ENCODE measurements around the gene CHRM4. TPM values are rescaled to one million over a fixed set of nuclear protein-coding genes. Genes with fewer than 3 reads are reported as not detected.

CHRM4 gene
- total RNA-seq, 2 donors from 2014 or later, result 0.28 TPM; not detected in 1

DNA sequence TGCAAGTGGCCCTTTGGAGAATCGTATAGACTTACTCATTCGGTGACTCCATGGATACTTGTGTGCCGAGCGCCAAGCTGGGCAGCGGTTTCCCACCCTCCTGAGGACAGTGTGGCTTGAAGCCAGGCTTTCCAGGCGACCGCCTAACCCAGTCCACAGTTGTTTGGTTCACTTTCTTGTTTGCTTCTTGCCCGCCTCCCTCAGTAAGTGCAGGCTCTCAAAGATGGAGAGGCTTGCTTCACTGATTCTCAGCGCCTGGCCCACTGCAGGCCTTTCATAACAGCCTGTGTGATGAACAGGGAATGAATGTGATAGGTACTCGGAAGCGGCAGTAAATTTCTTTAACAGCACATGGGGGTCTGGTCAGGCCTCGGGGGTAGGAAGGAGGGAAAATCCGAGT is 21.3 kb downstream of the CHRM4 start:
- H3K4me1 ChIP-seq, result peaks cover 0 to 28% of the 10 kb centered on the region in 2 donors
- peaks cover 70% of the 10 kb centered on the region for H3K36me3 ChIP-seq
- no peaks in the 10 kb centered on the region for H3K9me3 ChIP-seq
- H3K27ac ChIP-seq, result no peak overlapping the region
- no peak for DNase-seq (ENCODE audit: low spot score)
- TF ChIP-seq, protein P1, sequence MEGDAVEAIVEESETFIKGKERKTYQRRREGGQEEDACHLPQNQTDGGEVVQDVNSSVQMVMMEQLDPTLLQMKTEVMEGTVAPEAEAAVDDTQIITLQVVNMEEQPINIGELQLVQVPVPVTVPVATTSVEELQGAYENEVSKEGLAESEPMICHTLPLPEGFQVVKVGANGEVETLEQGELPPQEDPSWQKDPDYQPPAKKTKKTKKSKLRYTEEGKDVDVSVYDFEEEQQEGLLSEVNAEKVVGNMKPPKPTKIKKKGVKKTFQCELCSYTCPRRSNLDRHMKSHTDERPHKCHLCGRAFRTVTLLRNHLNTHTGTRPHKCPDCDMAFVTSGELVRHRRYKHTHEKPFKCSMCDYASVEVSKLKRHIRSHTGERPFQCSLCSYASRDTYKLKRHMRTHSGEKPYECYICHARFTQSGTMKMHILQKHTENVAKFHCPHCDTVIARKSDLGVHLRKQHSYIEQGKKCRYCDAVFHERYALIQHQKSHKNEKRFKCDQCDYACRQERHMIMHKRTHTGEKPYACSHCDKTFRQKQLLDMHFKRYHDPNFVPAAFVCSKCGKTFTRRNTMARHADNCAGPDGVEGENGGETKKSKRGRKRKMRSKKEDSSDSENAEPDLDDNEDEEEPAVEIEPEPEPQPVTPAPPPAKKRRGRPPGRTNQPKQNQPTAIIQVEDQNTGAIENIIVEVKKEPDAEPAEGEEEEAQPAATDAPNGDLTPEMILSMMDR (IDR thresholded peaks at IDR 0.05), result no peak
- no peak overlapping the region for H3K4me3 ChIP-seq
- H3K27me3 ChIP-seq, result no peaks in the 10 kb centered on the region

DNA sequence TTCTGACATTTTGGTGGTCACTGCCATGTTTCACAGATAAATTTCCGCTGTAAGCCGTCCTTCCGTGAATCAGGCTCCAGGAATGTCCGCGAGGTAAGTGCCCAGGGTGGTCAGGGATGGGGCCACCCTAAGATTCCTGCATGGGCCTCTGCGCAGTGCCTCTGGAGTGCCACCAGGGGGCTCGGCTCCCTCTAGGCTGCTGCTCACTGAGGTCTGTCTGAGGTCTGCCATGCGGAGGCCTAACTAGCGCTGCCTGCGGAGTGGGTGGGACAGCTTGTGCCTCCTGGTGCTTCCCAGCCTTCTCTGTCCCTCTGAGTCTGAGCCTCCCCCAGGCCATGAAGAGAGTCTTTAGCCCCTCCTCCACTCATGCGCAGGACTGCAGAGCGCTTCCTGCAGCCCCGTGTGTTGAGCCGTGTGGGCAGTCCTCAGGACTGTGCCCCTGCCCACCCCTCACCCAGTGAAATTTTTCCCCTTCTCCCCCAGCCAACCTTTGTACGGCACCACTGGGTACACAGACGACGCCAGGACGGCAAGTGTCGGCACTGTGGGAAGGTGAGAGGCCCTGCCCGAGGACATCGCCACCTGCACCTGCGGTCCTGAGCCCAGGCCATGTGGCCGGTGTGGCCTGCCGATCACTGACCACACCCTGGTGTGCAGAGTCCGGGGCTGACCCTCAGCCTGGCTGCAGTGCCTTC is 22.0 kb downstream of the CHRM4 start:
- H3K27ac ChIP-seq, result no peak overlapping the region
- DNase-seq (ENCODE audit: low spot score), result no peak
- H3K9me3 ChIP-seq, result no peaks in the 10 kb centered on the region
- TF ChIP-seq, protein P1 (IDR thresholded peaks at IDR 0.05), result peak; percentile 64 to 87
- H3K4me1 ChIP-seq, result peaks cover 0 to 34% of the 10 kb centered on the region in 2 donors
- H3K27me3 ChIP-seq, result no peaks in the 10 kb centered on the region
- no peak overlapping the region for H3K4me3 ChIP-seq
- H3K36me3 ChIP-seq, result peaks cover 63% of the 10 kb centered on the region

DNA sequence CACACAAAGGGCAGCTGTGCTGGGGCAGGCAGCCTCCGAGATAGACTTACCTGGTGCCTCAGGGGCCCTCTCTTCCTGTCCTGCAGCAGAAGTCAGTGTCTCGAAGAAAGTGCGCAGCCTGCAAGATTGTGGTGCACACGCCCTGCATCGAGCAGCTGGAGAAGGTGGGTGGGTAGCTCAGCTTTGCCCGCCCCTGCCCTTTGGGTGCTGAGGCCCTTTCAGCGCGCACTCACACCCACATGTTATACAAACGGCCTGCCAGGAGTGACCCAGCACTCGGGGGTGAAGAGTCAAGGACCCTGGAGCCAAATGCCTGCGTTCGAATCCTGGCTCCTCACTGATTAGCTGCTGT is 23.7 kb downstream of the CHRM4 start:
- H3K36me3 ChIP-seq, result peaks cover 50% of the 10 kb centered on the region
- H3K27me3 ChIP-seq, result no peaks in the 10 kb centered on the region
- H3K27ac ChIP-seq, result peak overlapping the region in 1 of 2 donors; percentile 88
- no peak overlapping the region for H3K4me3 ChIP-seq
- TF ChIP-seq, protein P1 (IDR thresholded peaks at IDR 0.05), result peak in 1 of 2 donors; percentile 32
- no peak for DNase-seq (ENCODE audit: low spot score)
- peaks cover 5 to 51% of the 10 kb centered on the region in 2 donors for H3K4me1 ChIP-seq
- no peaks in the 10 kb centered on the region for H3K9me3 ChIP-seq

DNA sequence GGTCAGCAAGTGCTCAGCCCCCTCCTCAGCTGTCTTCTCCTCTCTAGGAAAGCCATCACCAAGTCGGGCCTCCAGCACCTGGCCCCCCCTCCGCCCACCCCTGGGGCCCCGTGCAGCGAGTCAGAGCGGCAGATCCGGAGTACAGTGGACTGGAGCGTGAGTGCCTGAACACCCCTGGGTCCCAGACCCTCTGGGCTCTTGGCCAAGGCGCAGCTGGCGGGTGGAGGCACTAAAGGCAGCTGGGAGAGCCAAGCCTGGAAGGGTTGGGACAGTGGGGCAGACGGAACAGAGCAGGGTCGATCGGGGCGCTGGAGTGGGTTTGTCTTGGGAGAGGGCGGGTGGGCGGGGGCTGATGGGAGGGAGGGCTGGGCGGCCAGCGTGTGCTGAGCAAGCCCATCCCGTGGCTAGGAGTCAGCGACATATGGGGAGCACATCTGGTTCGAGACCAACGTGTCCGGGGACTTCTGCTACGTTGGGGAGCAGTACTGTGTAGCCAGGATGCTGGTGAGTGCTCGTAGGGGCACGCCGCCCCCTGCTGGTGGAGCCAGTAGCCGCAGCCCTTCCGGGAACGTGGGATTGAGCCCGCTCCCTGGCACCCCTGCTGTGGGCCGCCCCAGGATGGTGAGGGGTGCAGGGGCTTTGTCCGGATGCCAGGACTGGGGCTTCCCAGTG is 24.2 kb downstream of the CHRM4 start:
- Histone ChIP-seq H3K27ac (peak overlapping the region; percentile 88 to 90), H3K36me3 (peaks cover 45% of the 10 kb centered on the region)
- TF ChIP-seq, protein P1 (IDR thresholded peaks at IDR 0.05), result peak; percentile 92 to 97

DNA sequence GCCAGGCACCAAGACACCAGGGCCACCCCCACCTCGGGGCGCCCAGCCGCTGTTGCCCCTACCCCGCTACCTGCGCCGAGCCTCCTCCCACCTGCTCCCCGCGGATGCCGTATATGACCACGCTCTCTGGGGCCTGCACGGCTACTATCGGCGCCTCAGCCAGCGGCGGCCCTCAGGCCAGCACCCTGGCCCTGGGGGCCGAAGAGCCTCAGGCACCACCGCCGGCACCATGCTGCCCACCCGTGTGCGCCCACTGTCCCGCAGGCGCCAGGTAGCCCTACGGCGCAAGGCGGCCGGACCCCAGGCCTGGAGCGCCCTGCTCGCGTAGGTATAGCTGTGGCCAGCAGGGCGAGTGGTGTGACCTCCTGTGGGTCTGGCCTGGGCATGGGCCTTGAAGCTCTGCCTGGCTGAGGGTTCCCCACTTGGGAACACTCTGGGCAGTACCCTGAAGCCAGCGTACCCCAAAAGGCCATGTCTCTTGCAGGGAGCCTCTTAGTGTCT is 24.9 kb downstream of the CHRM4 start:
- TF ChIP-seq, protein P1 (IDR thresholded peaks at IDR 0.05), result no peak
- DNase-seq (ENCODE audit: low spot score), result no peak
- Histone ChIP-seq H3K9me3 (no peaks in the 10 kb centered on the region), H3K4me1 (peaks cover 5 to 63% of the 10 kb centered on the region in 2 donors), H3K4me3 (no peak overlapping the region), H3K27ac (peak overlapping the region; percentile 88 to 90), H3K36me3 (peaks cover 38% of the 10 kb centered on the region), H3K27me3 (no peaks in the 10 kb centered on the region)

More for the DNA sequence above, 24.2 kb downstream of the CHRM4 start:
- peaks cover 5 to 56% of the 10 kb centered on the region in 2 donors for H3K4me1 ChIP-seq
- no peak for DNase-seq (ENCODE audit: low spot score)
- H3K4me3 ChIP-seq, result no peak overlapping the region
- no peaks in the 10 kb centered on the region for H3K27me3 ChIP-seq
- H3K9me3 ChIP-seq, result no peaks in the 10 kb centered on the region
